ENCODE data around the gene TFAP2A.

Gene TFAP2A

DNA sequence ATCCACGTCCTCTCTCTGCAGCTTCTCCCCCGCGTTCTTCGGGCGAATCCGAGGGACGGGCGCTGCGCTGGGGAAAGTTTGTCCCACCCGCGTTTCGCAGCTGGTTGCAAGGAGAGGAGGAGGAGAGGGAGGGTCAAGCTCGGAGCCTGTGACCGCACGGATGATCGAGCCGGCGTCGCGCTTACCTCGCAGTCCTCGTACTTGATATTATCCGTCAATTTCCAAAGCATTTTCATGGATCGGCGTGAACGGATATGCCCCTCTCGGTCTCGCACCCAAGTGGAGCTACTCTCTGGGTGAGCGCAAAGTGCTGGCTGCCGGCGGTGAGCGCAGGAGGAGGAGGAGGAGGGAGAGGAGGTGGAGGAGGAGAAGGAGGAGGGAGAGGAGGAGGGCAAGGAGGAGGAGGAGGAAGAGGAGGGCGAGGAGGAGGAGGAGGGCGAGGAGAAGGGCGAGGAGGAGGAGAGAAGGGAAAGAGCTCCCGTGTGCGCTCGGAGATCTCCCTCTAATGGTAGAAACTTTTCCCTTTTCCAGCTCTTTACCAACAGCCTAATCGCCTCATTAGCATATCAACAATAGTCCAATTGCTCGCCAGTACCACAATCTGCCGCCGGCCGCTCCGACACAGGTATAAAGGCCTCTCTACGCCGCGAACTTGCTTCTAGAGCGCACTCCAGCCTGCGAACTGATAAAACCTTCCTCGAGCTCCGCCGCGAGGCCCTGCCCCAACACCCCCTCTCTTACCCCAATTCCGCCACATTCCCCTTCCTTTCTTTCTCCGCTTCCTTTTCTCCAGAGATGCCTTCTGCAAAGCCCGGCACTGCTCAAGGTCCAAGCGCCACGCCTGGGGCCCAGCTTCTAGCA, at the start of gene TFAP2A:
TFAP2A (minus strand) TSS at position 319 of the 861 bp plus-strand sequence; CDS start at position 236, 83 bp downstream.
- no peak for DNase-seq (ENCODE audit: low read depth in 2 of 2)

DNA sequence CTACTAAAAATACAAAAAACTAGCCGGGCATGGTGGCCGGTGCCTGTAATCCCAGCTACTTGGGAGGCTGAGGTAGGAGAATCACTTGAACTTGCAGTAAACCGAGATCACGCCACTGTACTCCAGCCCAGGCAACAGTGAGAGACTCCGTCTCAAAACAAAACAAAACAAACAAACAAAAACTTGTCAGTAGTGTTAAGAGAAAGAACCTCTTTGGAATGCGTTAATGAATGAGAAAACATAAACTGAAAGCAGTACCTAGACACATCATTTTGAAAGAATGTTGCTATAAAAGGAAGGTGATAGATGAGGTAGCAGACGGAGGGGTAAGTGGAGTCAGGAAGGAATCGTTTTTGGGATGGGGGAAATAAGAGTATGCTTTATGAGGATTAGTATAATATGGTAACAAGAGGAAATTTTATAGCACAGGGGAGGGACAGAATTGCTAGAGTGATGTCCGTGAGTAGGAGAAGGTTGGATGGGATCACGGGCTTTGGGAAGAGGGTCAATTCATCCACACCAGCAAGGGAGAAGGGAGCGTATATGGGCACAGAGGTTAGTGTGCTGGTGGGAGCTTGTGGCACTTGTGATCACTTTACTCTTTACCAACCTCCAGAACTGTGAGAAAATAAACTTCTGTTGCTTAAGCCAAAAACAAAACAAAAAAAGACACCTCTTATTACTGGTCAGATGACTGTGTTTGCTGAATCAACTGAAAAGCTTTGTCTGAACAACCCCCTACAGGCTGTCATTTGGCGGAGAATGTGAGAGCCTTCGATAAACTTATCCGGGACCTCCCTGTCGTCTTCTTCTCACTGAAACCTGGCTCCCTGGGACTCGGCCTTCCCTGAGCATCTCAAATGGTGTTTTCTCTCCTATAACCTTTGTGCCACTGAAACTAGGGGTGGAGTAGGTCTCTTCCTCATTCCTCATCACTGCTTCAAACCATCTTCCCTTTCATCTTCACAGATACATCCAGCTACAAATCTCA, 48.9 kb upstream of the TFAP2A start:
- DNase-seq (ENCODE audit: low read depth in 2 of 2) = no peak

- DNase-seq (ENCODE audit: low read depth in 2 of 2) = no peak
These were observed 48.2 kb upstream of the TFAP2A start for GRCh38 chr6:10463040-10463439.

- no peak for DNase-seq (ENCODE audit: low read depth in 2 of 2)
These were observed 47.0 kb upstream of the TFAP2A start for GRCh38 chr6:10461850-10462249.

DNA sequence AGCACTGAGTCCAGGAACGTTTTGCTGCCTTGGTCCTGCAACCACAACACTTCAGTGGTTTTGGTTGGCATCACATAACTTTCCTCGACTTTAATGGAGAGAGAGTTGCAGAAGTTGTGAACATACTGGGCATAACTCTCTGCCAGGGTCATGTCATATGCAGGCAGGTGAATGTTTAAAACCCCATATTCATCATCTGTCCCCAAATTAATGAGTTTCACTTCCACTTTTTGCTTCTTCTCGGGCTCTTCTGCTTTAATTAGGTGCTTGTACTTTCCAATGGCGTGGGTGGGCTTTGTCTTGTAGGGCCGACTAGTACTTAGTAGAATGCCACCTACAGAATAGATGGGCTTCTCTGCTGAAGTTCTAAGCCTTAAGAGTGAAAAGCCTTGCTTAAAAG, 45.2 kb upstream of the TFAP2A start:
- DNase-seq (ENCODE audit: low read depth in 2 of 2) = no peak

GRCh38 chr6:10458287-10458686, 43.4 kb upstream of the TFAP2A start:
- no peak for DNase-seq (ENCODE audit: low read depth in 2 of 2)

- no peak for DNase-seq (ENCODE audit: low read depth in 2 of 2)
These were observed 38.7 kb upstream of the TFAP2A start for GRCh38 chr6:10453596-10453995.

DNA sequence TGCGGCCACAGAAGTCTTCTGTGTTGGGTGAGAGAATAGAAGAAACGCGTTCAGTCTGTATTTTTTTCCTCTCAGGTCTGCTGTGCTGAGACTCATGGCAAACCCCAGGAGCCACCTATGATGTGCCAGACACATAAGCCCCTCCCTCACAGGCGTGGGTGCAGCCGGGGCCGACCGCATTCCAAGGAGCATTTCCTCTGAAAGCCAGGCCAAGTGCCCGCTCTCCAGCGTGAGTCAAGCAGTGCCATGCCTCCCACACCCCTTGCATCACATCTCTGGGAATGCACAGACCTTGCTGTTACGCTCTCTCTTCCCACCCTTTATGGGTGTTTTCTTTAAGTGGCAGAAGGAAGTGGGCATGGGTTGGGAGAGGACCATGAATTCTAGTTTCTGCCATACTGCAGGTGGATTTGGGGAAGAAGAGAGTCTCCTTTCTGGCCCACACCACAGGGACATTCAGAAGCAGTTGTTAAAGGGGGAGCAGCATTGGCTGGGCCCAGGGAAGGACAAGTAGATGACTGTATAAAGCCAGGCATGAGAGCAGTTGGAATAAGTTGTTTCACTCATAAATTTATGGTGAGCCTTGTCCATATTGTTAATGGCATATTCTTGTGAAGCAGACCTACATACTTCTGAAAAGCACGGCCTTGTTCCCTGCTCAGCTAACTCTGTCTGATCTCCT, 37.1 kb upstream of the TFAP2A start:
- no peak for DNase-seq (ENCODE audit: low read depth in 2 of 2)

- DNase-seq (ENCODE audit: low read depth in 2 of 2) = no peak
These were observed 36.5 kb upstream of the TFAP2A start for GRCh38 chr6:10451394-10451793.

DNA sequence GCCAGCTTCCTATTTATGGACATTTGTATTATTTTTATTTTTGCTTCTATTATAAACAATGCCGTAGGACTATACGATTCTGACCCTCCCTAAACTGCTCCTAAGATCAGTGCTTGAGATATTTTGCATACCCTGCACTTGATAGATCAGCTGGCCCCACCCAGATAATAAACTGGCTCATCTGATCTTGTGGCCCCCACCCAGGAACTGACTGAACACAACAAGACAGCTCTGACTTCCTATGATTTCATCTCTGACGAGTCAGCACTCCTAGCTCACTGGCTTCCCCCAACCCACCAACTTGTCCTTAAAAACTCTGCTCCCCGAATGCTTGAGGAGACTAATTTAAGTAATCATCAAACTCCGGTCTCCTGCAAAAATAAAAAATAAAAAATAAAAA, 34.9 kb upstream of the TFAP2A start:
- DNase-seq (ENCODE audit: low read depth in 2 of 2) = no peak

- DNase-seq (ENCODE audit: low read depth in 2 of 2) = no peak
These were observed 33.2 kb upstream of the TFAP2A start for GRCh38 chr6:10448096-10448495.

DNA sequence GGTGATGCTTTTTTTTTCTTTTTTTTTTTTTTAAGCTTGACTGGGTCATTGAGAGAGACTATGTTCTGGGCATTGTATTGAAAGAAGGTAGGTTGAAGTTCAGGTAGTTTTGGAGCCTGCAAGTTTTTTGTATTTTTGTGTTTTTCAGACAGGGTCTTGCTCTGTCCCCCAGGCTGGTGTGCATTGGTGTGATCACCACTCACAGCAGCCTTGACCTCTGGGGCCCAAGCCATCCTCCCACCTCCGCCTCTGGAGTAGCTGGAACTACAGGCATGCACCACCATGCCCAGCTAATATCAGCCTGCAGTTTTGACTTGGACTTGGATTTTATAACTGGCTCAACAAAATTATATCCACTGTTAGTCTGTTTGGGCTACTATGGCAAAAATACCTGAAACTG, 31.7 kb upstream of the TFAP2A start:
- DNase-seq (ENCODE audit: low read depth in 2 of 2) = no peak

GRCh38 chr6:10441655-10442009, 26.8 kb upstream of the TFAP2A start:
- DNase-seq (ENCODE audit: low read depth in 2 of 2) = no peak

- no peak for DNase-seq (ENCODE audit: low read depth in 2 of 2)
These were observed 26.3 kb upstream of the TFAP2A start for GRCh38 chr6:10441004-10441654.

DNA sequence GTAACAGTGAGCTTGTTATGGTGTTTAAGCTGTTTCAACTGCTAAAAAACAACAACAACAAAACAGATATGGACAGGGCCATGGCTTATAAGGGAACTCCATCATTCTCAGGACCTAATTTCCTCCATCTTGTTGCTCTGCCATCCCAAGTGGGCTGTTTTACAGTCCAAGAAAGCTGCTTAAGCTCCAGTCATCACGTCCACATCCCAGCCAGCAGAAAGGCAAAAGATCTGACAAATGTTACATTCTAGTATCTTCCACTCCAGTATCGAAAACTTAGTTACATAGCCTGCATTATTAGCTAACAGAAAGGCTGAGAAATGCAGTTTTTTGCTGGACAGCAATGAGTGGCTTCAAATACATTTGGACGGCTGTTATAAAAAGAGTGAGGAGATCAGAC, 23.0 kb upstream of the TFAP2A start:
- DNase-seq (ENCODE audit: low read depth in 2 of 2) = no peak

GRCh38 chr6:10434235-10434634, 19.4 kb upstream of the TFAP2A start:
- no peak for DNase-seq (ENCODE audit: low read depth in 2 of 2)

GRCh38 chr6:10433322-10433721, 18.4 kb upstream of the TFAP2A start:
- DNase-seq (ENCODE audit: low read depth in 2 of 2) = no peak

DNA sequence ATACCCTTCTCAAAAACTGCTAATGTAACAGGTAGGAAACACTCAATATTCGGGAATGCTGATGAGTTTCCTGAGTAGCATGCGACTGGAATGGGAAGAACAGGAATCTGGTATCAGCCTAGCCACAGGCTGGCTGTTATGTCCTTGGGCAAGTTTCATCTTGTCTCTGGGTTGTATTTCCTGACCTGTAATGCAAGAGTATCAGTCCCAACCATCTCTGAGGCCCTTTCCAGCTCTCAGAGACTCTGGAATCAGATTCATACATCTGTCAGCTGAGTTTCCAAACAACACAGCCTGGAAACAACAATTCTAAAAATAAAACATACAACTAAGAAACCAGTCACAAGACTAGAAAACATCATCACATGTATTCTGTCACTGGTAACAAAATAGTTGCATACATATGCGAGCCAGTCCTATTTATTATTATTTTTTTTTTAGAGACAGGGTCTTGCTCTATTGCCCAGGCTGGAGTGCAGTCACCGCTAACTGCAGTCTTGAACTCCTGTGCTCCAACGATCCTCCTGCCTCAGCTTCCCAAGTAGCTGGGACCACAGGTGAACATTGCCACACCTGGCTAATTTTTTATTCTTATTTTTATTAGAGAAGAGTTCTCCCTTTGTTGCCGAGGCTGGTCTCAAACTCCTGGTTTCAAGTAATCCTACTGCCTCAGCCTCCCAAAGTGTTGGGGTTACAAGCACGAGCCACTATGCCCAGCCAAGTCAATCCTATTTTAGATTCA, 16.7 kb upstream of the TFAP2A start:
- no peak for DNase-seq (ENCODE audit: low read depth in 2 of 2)

DNA sequence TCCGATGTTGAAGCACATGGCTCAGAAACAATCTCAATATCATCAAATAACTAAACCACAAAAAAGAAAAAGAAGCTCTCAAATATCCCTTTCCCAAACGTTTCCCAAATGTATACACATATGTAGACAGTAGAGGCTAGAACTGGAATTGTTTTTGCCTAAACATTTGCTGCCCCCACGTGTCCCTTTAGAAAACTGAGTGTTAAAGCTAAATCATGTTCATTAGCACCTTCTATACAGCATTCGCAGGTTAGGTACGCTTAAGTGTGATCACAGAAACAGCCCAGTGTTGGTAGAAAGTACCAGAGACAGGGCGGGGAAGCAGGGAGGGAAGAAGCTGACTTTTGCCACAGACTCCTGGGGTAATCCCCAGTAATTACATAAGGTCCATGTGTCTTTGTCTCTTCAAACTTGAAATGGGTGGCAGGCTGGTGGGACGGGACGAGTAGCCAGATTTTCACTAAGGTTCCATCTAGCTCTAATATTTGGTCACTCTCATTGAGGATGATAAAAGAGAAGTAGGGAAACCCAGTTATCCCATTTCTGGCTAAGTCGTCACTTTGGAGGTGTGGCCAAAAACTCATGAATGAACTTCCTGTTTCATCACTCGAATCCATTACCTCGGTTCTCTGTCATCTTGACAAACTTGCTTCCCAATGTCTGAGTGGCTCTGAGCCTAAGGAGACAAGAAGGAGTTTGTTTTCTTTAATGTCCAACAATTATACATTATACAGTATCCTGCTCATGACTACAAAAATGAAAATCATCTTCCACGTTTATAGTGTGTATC, 15.0 kb upstream of the TFAP2A start:
- no peak for DNase-seq (ENCODE audit: low read depth in 2 of 2)

GRCh38 chr6:10426781-10427279, 12.0 kb upstream of the TFAP2A start:
- DNase-seq (ENCODE audit: low read depth in 2 of 2) = no peak
